Adipocyte (in vitro differentiated cells): Measurements from ENCODE around the gene BICDL1.

ENCODE experiments used
- DNase-seq: peaks from one replicate; pipeline ENCODE4 v3.0.0-alpha.2; 2015; ENCODE audit warnings: low read depth
- H3K27me3 ChIP-seq: replicated peaks from 2 replicates; pipeline ENCODE4 v1.7.0; 2013; ENCODE audit warnings: mild to moderate bottlenecking, low read length, moderate library complexity; ENCODE audit not compliant: control insufficient read depth, insufficient read depth
- H3K36me3 ChIP-seq: 2 replicates; pipeline ENCODE4 v1.7.0; 2013; ENCODE audit warnings: low read length, mild to moderate bottlenecking, moderate library complexity; ENCODE audit not compliant: control insufficient read depth, insufficient read depth, severe bottlenecking
- H3K4me1 ChIP-seq: 2 replicates; pipeline ENCODE4 v1.7.0; 2013; ENCODE audit warnings: mild to moderate bottlenecking, low read length, moderate library complexity; ENCODE audit not compliant: control insufficient read depth, insufficient read depth
- H3K4me3 ChIP-seq: 2 replicates; pipeline ENCODE4 v1.7.0; 2013; ENCODE audit warnings: mild to moderate bottlenecking, low read length, moderate library complexity
- H3K9ac ChIP-seq: 2 replicates; pipeline ENCODE4 v1.7.0; 2013; ENCODE audit warnings: mild to moderate bottlenecking, low read length, moderate library complexity
- H3K9me3 ChIP-seq: 2 replicates; pipeline ENCODE4 v1.7.0; 2013; ENCODE audit warnings: mild to moderate bottlenecking, low read length, moderate library complexity; ENCODE audit not compliant: control insufficient read depth

Gene BICDL1, protein sequence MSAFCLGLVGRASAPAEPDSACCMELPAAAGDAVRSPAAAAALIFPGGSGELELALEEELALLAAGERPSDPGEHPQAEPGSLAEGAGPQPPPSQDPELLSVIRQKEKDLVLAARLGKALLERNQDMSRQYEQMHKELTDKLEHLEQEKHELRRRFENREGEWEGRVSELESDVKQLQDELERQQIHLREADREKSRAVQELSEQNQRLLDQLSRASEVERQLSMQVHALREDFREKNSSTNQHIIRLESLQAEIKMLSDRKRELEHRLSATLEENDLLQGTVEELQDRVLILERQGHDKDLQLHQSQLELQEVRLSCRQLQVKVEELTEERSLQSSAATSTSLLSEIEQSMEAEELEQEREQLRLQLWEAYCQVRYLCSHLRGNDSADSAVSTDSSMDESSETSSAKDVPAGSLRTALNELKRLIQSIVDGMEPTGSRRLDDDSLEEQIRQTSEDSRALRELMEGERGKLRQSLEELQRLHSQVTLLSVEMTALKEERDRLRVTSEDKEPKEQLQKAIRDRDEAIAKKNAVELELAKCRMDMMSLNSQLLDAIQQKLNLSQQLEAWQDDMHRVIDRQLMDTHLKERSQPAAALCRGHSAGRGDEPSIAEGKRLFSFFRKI

DNA sequence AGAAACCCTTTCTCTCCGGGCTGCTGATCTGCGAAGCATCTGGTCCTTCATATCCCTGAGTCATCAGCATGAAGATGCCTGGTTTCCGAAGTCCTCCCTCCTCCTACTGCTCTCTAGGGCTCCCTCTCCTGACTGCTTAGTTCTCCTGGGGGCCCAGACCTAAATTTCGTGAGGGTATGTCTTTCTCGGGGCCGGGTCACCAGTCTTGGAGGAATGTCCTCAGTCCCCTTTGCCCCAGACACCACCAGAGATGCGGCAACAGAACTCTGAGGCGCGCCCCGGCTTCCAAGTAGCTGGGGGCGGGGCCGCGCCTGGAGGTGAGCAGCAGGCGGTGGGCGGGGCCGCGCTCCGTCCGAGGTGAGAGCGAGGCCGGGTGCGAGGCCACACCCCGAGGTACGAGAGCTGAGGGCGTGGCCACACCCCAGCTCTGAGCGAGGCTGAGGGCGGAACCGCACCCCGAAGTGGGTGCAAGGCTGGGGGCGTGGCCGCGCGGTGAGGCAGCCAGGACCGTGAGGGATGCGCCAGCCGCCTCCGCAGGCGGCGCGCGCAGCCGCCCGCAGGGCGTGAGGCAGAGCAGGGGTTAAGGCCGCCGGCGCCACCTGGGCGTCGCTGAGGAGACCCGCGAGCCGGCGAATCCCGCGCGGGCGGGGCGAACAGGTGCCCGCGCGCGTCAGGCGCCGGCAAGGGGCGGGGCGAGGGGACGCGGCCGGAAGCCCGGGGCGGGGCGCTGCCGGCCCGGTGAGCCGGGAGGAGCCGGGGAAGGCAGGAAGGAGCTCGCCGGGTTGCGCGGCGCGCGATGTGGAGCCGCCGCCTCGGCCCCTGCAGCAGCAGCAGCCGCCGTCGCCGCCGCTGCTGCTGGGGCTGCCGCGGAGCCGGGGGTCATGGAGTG is at the start of gene BICDL1:
TSS of gene BICDL1 (plus strand) at position 765 of the 889 bp plus-strand sequence. CDS start 633 bp downstream, outside the sequence.
- peaks cover 69% of the 10 kb centered on the region for H3K27me3 ChIP-seq
- no peaks in the 10 kb centered on the region for H3K36me3 ChIP-seq
- DNase-seq: peak; percentile 58
- no peak within 1 kb of the TSS for H3K9ac ChIP-seq
- no peaks in the 10 kb centered on the region for H3K4me1 ChIP-seq
- peak within 1 kb of the TSS; percentile 77 for H3K4me3 ChIP-seq
- no peaks in the 10 kb centered on the region for H3K9me3 ChIP-seq

DNA sequence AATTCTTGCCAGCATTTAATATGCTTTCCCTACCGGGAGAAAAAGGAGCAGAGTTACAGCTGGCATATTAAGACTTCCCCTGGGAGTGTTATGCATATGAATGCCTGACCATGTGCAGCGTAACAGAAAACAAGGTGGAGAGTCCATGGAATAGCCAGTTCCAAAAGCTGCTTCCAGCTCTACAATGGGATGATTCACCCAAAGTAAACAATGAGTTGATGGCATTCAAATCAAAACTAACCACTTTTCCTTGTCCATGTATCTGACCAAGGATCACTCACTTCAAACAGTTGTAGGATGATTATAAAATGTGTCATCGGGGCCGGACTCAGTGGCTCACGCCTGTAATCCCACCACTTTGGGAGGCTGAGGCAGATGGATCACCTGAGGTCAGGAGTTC is 48.1 kb upstream of the BICDL1 start:
- no peaks in the 10 kb centered on the region for H3K9me3 ChIP-seq
- H3K4me3 ChIP-seq: no peak overlapping the region
- H3K4me1 ChIP-seq: peaks cover 3% of the 10 kb centered on the region
- H3K27me3 ChIP-seq: peaks cover 13% of the 10 kb centered on the region
- no peaks in the 10 kb centered on the region for H3K36me3 ChIP-seq
- DNase-seq: peak; percentile 1
- no peak overlapping the region for H3K9ac ChIP-seq

DNA sequence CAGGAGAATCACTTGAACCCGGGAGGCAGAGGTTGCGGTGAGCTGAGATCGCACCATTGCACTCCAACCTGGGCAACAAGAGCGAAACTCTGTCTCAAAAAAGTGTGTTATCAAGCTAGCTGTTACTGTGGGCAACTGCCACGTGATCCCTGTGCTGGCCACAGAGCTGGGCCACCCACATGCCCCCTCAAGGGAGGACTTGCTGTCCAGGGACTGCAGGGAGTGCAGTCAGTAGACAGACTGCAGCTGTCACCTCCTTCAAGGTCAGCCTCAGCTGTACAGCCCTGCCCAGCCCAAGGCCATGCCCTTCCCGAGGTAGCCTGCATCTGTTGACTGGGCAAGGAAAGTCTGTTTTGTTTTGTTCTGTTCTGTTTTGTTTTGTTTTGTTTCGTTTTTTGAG is 46.6 kb upstream of the BICDL1 start:
- DNase-seq: no peak
- H3K4me3 ChIP-seq: no peak overlapping the region
- H3K36me3 ChIP-seq: no peaks in the 10 kb centered on the region
- H3K9ac ChIP-seq: no peak overlapping the region
- H3K27me3 ChIP-seq: peaks cover 18% of the 10 kb centered on the region
- peaks cover 3% of the 10 kb centered on the region for H3K4me1 ChIP-seq
- H3K9me3 ChIP-seq: no peaks in the 10 kb centered on the region

DNA sequence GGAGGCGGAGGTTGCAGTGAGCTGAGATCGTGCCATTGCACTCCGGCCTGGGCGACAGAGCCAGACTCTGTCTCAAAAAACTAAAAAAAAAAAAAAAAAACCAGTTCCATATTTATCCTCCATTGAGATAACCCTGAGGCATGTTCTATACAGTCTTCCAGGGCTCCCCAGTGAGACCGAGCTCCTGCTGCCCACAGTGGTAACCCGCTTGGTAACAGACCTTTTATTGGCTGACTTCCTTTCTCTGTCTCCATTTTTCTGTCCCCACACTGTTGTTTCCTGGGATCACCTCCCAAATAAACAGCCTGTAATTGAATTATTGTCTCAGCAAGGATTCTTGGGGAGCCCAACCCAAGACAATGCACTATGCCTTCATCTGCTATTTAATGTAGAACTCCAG is 42.8 kb upstream of the BICDL1 start:
- Histone ChIP-seq H3K4me3 (no peak overlapping the region), H3K27me3 (peaks cover 15% of the 10 kb centered on the region)

DNA sequence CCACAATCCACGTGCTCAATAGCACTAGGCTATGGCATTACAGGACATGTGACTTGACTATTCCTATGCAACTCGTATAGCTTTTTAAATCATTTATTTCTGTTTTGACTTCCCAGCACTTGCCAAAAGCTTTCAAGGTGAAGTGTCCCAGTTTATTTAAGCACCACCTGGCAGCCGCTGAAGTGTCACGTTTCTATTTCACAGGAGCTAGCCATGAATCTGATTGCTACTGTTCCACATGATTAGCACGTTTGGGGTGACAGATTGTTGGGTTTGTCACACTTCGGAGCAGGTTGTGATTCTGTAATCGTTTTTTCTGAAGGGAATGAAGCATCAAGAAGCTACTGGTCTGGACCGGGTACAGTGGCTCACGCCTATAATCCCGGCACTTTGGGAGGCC is 39.9 kb upstream of the BICDL1 start:
- Histone ChIP-seq H3K4me3 (no peak overlapping the region), H3K4me1 (no peaks in the 10 kb centered on the region), H3K9ac (no peak overlapping the region), H3K36me3 (no peaks in the 10 kb centered on the region), H3K27me3 (peaks cover 12% of the 10 kb centered on the region), H3K9me3 (no peaks in the 10 kb centered on the region)
- DNase-seq: no peak

More for the DNA sequence above, 42.8 kb upstream of the BICDL1 start:
- DNase-seq: no peak
- Histone ChIP-seq H3K36me3 (no peaks in the 10 kb centered on the region), H3K9ac (no peak overlapping the region), H3K4me1 (no peaks in the 10 kb centered on the region), H3K9me3 (no peaks in the 10 kb centered on the region)

DNA sequence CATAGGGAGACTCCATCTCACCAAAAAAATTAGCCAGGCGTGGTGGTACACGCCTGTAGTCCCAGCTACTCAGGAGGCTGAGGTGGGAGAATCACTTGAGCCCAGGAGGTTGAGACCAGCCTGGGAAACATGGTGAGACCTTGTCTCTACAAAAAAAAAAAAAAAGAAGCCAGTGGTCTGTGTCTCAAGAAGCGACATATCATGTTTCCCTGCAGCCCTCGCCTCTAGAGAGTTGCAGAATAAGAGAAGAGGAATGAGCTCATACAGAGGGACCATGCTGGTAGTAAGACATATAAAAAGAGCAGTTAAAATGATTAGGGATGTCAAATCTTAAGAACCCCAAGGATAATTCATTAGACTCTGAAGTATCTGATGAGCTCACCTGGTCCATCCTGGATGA is 39.4 kb upstream of the BICDL1 start:
- no peaks in the 10 kb centered on the region for H3K4me1 ChIP-seq

DNA sequence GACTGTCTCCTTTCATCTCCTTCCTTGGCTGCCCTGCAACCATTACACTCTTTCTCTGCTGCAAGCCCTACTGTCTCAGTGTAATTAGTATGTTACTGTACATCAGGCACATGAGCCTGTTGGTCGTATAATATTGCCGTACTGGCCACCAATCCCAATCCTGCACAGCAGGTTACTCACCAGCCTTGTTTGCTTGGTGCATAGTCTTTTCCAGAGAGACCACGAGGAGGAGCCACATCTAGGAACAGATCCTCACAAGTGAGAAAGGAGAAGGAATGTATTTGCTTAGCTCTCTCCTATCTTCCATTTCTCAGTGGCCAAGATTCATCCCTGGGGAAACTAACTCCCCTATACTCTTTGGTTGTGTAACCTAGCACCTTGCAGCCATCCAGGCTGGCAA is 33.0 kb upstream of the BICDL1 start:
- Histone ChIP-seq H3K27me3 (no peaks in the 10 kb centered on the region), H3K4me3 (no peak overlapping the region), H3K4me1 (no peaks in the 10 kb centered on the region), H3K36me3 (no peaks in the 10 kb centered on the region), H3K9ac (no peak overlapping the region), H3K9me3 (peaks cover 22% of the 10 kb centered on the region)
- DNase-seq: no peak

More for the DNA sequence above, 39.4 kb upstream of the BICDL1 start:
- no peak overlapping the region for H3K9ac ChIP-seq
- H3K4me3 ChIP-seq: no peak overlapping the region
- no peaks in the 10 kb centered on the region for H3K36me3 ChIP-seq
- DNase-seq: no peak
- no peaks in the 10 kb centered on the region for H3K9me3 ChIP-seq
- peaks cover 12% of the 10 kb centered on the region for H3K27me3 ChIP-seq

DNA sequence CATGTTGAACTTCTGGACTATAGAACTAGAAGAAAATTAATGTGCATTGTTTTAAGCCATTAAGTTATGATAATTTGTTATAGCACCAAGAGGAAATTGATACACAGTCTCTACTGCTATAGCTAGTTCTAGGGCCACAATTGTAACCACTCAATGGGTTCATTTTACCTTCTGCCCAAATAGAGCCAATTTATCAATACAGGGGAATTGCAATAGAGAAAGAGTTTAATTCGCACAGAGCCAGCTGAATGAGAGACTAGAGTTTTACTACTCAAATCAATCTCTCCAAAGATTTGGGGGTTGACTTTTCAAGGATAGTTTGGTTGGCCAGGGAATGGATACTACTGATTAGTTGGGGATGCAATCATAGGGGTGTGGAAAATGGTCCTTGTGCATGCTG is 31.9 kb upstream of the BICDL1 start:
- no peaks in the 10 kb centered on the region for H3K4me1 ChIP-seq
- no peaks in the 10 kb centered on the region for H3K36me3 ChIP-seq
- no peak overlapping the region for H3K9ac ChIP-seq
- peaks cover 22% of the 10 kb centered on the region for H3K9me3 ChIP-seq
- no peaks in the 10 kb centered on the region for H3K27me3 ChIP-seq
- H3K4me3 ChIP-seq: peak overlapping the region; percentile 1
- DNase-seq: no peak

DNA sequence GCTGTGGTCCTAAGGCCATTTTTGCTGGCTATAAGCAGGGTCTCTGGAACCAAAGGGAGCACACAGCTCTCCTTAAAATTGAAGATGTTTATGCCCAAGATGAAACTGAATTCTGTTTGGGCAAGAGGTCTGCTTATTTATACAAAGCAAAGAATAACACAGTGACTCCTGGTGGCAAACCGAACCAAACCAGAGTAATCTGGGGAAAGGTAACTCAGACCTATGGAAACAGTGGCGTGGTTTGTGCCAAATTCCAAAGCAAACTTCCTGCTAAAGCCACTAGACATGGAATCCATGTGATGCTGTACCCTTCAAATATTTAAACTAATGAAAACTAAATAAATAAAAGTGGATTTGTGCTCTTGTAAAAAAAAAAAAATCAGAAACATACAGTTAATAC is 29.6 kb upstream of the BICDL1 start:
- DNase-seq: no peak
- peaks cover 22% of the 10 kb centered on the region for H3K9me3 ChIP-seq
- H3K27me3 ChIP-seq: peaks cover 6% of the 10 kb centered on the region
- no peaks in the 10 kb centered on the region for H3K4me1 ChIP-seq
- no peaks in the 10 kb centered on the region for H3K36me3 ChIP-seq
- no peak overlapping the region for H3K9ac ChIP-seq
- H3K4me3 ChIP-seq: no peak overlapping the region

DNA sequence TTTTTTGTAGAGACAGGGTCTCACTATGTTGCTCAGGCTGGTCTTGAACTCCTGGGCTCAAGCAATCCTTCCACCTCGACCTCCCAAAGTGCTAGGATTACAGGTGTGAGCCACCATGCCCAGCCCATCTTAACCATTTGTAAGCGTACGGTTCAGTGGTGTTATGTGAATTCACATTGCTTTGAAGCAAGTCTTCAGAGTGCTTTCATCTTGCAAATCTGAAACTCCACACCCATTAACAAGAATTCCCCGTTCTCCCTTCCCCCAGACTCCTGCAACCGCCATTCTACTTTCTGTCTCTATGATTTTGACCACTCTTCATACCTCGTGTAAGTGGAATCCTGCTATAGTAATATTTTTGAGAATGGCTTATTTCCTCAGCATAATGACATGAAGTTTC is 24.9 kb upstream of the BICDL1 start:
- no peak for DNase-seq
- H3K4me1 ChIP-seq: no peaks in the 10 kb centered on the region
- no peaks in the 10 kb centered on the region for H3K36me3 ChIP-seq
- H3K9me3 ChIP-seq: no peaks in the 10 kb centered on the region
- peaks cover 6% of the 10 kb centered on the region for H3K27me3 ChIP-seq
- no peak overlapping the region for H3K9ac ChIP-seq
- no peak overlapping the region for H3K4me3 ChIP-seq

DNA sequence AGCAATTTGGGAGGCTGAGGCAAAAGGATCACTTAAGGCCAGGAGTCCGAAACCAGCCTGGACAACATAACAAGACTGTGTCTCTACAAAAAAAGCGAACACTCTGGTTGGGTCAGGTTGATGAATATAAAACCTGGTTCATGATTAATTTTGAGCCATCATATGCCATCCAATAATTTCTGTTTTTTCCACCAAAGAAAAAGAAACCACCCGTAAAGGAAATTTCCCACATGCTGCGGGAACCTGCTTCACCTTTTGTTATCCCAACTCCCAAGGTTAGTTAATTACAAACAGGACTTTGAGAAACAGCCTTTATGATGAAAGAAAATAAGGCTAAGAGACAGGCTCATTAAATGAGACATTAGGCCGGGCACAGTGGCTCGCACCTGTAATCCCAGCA is 24.1 kb upstream of the BICDL1 start:
- no peak overlapping the region for H3K4me3 ChIP-seq
- H3K36me3 ChIP-seq: no peaks in the 10 kb centered on the region
- H3K9me3 ChIP-seq: no peaks in the 10 kb centered on the region
- no peaks in the 10 kb centered on the region for H3K4me1 ChIP-seq
- DNase-seq: no peak
- peaks cover 6% of the 10 kb centered on the region for H3K27me3 ChIP-seq
- no peak overlapping the region for H3K9ac ChIP-seq
